OCI-LY7 (cell line): ENCODE data around the gene TRPM7. TPM values are rescaled to one million over a fixed set of nuclear protein-coding genes. Genes with fewer than 3 reads are reported as not detected.

Experiments
- BruUV-seq: library from RNA; stranded (reverse); fragments of 400-500 nt; replicated peaks from 2 replicates; lab custom pipeline; 2021; lab: Mats Ljungman, UMichigan
- CTCF ChIA-PET: fragments of 300-600 bp; sonication (Branson Sonifier 250); formaldehyde crosslinking; loops from one replicate; lab custom pipeline; 2022; ENCODE audit warnings: antibody characterized with exemption; ENCODE audit not compliant: unreplicated experiment; lab: Charles Lee
- POLR2A ChIA-PET: fragments of 300-600 bp; sonication (Branson Sonifier 250); formaldehyde crosslinking; loops from one replicate; lab custom pipeline; 2022; ENCODE audit warnings: antibody characterized with exemption; lab: Charles Lee
- DNase-seq: peaks from one replicate; pipeline ENCODE4 v3.0.0-alpha.2; 2015; ENCODE audit warnings: low spot score
- H2AFZ ChIP-seq: fragments of 200-600 bp; sonication (generic), shearing (Covaris generic); 2 replicates; pipeline ENCODE4 v1.6.1; 2014; ENCODE audit warnings: mild to moderate bottlenecking, antibody characterized with exemption, low read length, moderate library complexity
- H3K27ac ChIP-seq: fragments of 200-600 bp; sonication (generic); 2 replicates; pipeline ENCODE4 v1.5.1; 2014; ENCODE audit warnings: mixed run types, low read depth, mild to moderate bottlenecking, moderate library complexity, low read length, inconsistent platforms; ENCODE audit not compliant: poor library complexity, severe bottlenecking
- H3K36me3 ChIP-seq: fragments of 200-600 bp; sonication (generic); 2 replicates; pipeline ENCODE4 v1.6.1; 2014; ENCODE audit warnings: mild to moderate bottlenecking, antibody characterized with exemption, low read length, moderate library complexity, mixed read lengths; ENCODE audit not compliant: insufficient read depth
- H3K4me1 ChIP-seq: fragments of 200-600 bp; sonication (generic); 2 replicates; pipeline ENCODE4 v1.5.1; 2014; ENCODE audit warnings: mild to moderate bottlenecking, low read length; ENCODE audit not compliant: insufficient read depth, poor library complexity, severe bottlenecking
- H3K4me2 ChIP-seq: fragments of 200-600 bp; sonication (generic); 2 replicates; pipeline ENCODE4 v1.6.1; 2014; ENCODE audit warnings: mild to moderate bottlenecking, low read length
- H3K4me3 ChIP-seq: fragments of 200-600 bp; sonication (generic); 2 replicates; pipeline ENCODE4 v1.5.1; 2014; ENCODE audit warnings: mild to moderate bottlenecking, low read depth, low read length; ENCODE audit not compliant: poor library complexity, severe bottlenecking
- H3K79me2 ChIP-seq: fragments of 200-600 bp; sonication (generic); 2 replicates; pipeline ENCODE4 v1.6.1; 2016; ENCODE audit warnings: low read depth, mild to moderate bottlenecking, low read length, moderate library complexity, mixed read lengths; ENCODE audit not compliant: insufficient read depth
- H3K9me2 ChIP-seq: fragments of 200-600 bp; sonication (generic); 2 replicates; pipeline ENCODE4 v1.6.1; 2016; ENCODE audit warnings: mild to moderate bottlenecking, low read length, mixed read lengths; ENCODE audit not compliant: insufficient read depth
- H3K9me3 ChIP-seq: fragments of 200-600 bp; sonication (generic); 2 replicates; pipeline ENCODE4 v1.6.1; 2014; ENCODE audit warnings: mild to moderate bottlenecking, mixed run types, low read length, mixed read lengths
- H4K20me1 ChIP-seq: fragments of 200-600 bp; sonication (generic); 2 replicates; pipeline ENCODE4 v1.6.1; 2014; ENCODE audit warnings: mild to moderate bottlenecking, antibody characterized with exemption, low read length, moderate library complexity, mixed read lengths; ENCODE audit not compliant: insufficient read depth
- CTCF ChIP-seq: fragments of 200-600 bp; sonication (generic); conservative IDR thresholded peaks from 2 replicates; pipeline ENCODE4 v1.5.1; 2014; ENCODE audit warnings: mild to moderate bottlenecking, antibody characterized with exemption, low read length, moderate library complexity, mixed read lengths
- EZH2phosphoT487 ChIP-seq: fragments of 200-600 bp; sonication (generic); IDR thresholded peaks from 2 replicates; pipeline ENCODE4 v1.6.1; 2018; ENCODE audit warnings: low read depth, borderline replicate concordance, mild to moderate bottlenecking, mixed run types, antibody characterized with exemption, low read length, moderate library complexity, mixed read lengths
- intact Hi-C: fragments of 100-400 bp; cut with micrococcal nuclease; formaldehyde crosslinking; loops from one replicate; pipeline ENCODE4 v1.10.0; 2022; ENCODE audit not compliant: unreplicated experiment
- total RNA-seq, 2 experiments: library from RNA; depleted of rRNA in 1 of 2; stranded (reverse); fragments of >200 nt in 1 of 2; shearing (Covaris generic) in 1 of 2; gene quantifications; 2 replicates each; pipeline ENCODE4 v1.2.3, GENCODE V29; 2014 to 2022

Gene TRPM7
- total RNA-seq, 2 experiments from 2014 or later = 50.0 to 64.0 TPM

- POLR2A ChIA-PET = no interaction called here
- Histone ChIP-seq H3K36me3 (peaks cover 97% of the 10 kb centered on the region), H3K27ac (no peak overlapping the region), H3K4me1 (no peaks in the 10 kb centered on the region), H3K9me3 (no peaks in the 10 kb centered on the region), H3K4me3 (no peak overlapping the region), H3K79me2 (peaks cover 95% of the 10 kb centered on the region), H3K4me2 (no peak overlapping the region), H2AFZ (no peak overlapping the region), H4K20me1 (peaks cover 4% of the 10 kb centered on the region; the same call in 1 of the 2 replicates), H3K9me2 (no peaks in the 10 kb centered on the region)
- BruUV-seq = no TSS peak
- CTCF ChIA-PET = no interaction called here
- no peak for DNase-seq
- intact Hi-C loops = no loop called here
- TF ChIP-seq CTCF (no peak), EZH2phosphoT487 (no peak)
These were observed 17.0 kb downstream of the TRPM7 start for GRCh38 chr15:50669611-50670010.

DNA sequence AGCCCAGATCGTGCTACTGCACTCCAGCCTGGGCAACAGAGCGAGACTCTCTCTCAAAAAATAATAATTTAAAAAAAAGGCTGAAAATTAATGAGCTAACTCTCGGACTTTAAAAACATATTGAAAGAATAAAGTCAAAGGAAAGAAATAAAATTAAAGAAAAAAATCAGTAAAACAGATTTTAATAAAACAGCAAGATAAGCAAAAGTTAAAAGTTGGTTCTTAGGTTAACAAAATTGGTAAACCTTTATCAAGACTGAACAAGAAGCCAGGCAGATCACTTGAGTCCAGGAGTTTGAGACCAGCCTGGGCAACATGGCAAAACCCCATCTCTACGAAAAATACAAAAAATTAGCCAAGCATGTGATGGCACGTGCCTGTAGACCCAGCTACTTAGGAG lies 20.7 kb downstream of the TRPM7 start:
- intact Hi-C loops = no loop called here
- ChIA-PET POLR2A (interaction anchor here (0.7 kb wide), 1 partner anchor 225 kb away, joined by 3 read pairs; no protein-coding TSS in a partner anchor), CTCF (no interaction called here)
- TF ChIP-seq EZH2phosphoT487 (no peak), CTCF (no peak)
- DNase-seq = no peak
- Histone ChIP-seq H3K27ac (no peak overlapping the region), H3K9me2 (no peaks in the 10 kb centered on the region), H4K20me1 (no peaks in the 10 kb centered on the region), H2AFZ (no peak overlapping the region), H3K4me1 (no peaks in the 10 kb centered on the region), H3K9me3 (peaks cover 12% of the 10 kb centered on the region; the same call in 1 of the 2 replicates), H3K4me3 (no peak overlapping the region), H3K79me2 (peaks cover 87% of the 10 kb centered on the region), H3K4me2 (no peak overlapping the region), H3K36me3 (peaks cover 98% of the 10 kb centered on the region)
- no TSS peak for BruUV-seq

DNA sequence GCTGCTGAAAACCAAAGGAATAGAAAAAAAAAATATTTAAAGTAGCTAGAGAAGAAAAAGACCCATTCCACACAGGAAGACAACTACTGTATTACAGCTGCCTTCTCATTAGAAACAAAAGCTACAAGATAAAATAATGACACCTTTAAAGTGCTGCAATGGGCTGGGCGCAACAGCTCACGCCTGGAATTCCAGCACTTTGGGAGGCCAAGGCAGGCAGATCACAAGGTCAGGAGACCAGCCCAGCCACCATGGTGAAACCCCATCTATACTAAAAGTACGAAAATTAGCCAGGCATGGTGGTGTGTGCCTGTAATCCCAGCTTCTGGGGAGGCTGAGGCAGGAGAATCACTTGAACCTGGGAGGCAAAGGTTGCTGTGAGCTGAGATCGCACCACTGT lies 31.0 kb downstream of the TRPM7 start:
- no peak for TF ChIP-seq CTCF
- no peak for TF ChIP-seq EZH2phosphoT487
- intact Hi-C loops = no loop called here
- no peak for DNase-seq
- Histone ChIP-seq H3K9me3 (no peaks in the 10 kb centered on the region), H3K27ac (no peak overlapping the region), H2AFZ (no peak overlapping the region), H3K4me1 (no peaks in the 10 kb centered on the region), H3K9me2 (no peaks in the 10 kb centered on the region), H4K20me1 (no peaks in the 10 kb centered on the region), H3K36me3 (peaks cover 97% of the 10 kb centered on the region), H3K4me2 (no peak overlapping the region), H3K79me2 (no peaks in the 10 kb centered on the region), H3K4me3 (no peak overlapping the region)
- ChIA-PET POLR2A (no interaction called here), CTCF (no interaction called here)
- no TSS peak for BruUV-seq
